Common myeloid progenitor, CD34-positive (primary cell): ENCODE data around the gene SLC28A1.
"Not testable (repeated sequence)": the region's sequence is repeated elsewhere in the genome, so short reads cannot be mapped to it uniquely, and the experiment has no call there.

Source experiments
- CTCF ChIA-PET: fragments of 350-600 bp; sonication (Branson Sonifier 250); formaldehyde crosslinking; loops from one replicate; lab custom pipeline; 2021; ENCODE audit warnings: antibody characterized with exemption; lab: Charles Lee
- POLR2A ChIA-PET: fragments of 350-600 bp; sonication (Branson Sonifier 250); formaldehyde crosslinking; loops from one replicate; lab custom pipeline; 2021; ENCODE audit warnings: antibody characterized with exemption; lab: Charles Lee
- DNase-seq, 3 donors: peaks; one replicate each; pipeline versions ENCODE4 v3.0.0 to v3.0.0-alpha.2; 2013
- H3K27ac ChIP-seq, 2 experiments: 1 replicate in 1 of 2; 2 replicates in 1 of 2; pipeline ENCODE4 v1.7.0; 2013; ENCODE audit warnings: inconsistent platforms in 2 of 2, low read length in 2 of 2, mild to moderate bottlenecking in 2 of 2, low read depth in 1 of 2, moderate library complexity in 1 of 2; ENCODE audit not compliant: severe bottlenecking in 2 of 2, insufficient read depth in 1 of 2, poor library complexity in 1 of 2
- H3K27me3 ChIP-seq, 5 experiments: replicated peaks in 2 of 5; 1 replicate in 3 of 5; 2 replicates in 2 of 5; pipeline versions ENCODE4 v1.6.1 to v1.7.0; 2013; ENCODE audit warnings: low read length in 4 of 5, mild to moderate bottlenecking in 2 of 5, moderate library complexity in 2 of 5, inconsistent platforms in 1 of 5; ENCODE audit not compliant: insufficient read depth in 5 of 5, control insufficient read depth in 4 of 5
- H3K36me3 ChIP-seq, 4 experiments: 1 replicate in 2 of 4; 2 replicates in 2 of 4; pipeline versions ENCODE4 v1.6.1 to v1.7.0; 2013; ENCODE audit warnings: low read length in 3 of 4, control low read depth in 1 of 4, mild to moderate bottlenecking in 1 of 4; ENCODE audit not compliant: control insufficient read depth in 4 of 4, insufficient read depth in 4 of 4
- H3K4me1 ChIP-seq, 4 experiments: 1 replicate in 3 of 4; 2 replicates in 1 of 4; pipeline versions ENCODE4 v1.6.1 to v1.7.1; 2013; ENCODE audit warnings: low read length in 3 of 4, mild to moderate bottlenecking in 3 of 4, control low read depth in 1 of 4, inconsistent platforms in 1 of 4, moderate library complexity in 1 of 4; ENCODE audit not compliant: control insufficient read depth in 4 of 4, insufficient read depth in 4 of 4; ENCODE audit errors: control extremely low read depth in 1 of 4
- H3K4me3 ChIP-seq, 7 experiments: 1 replicate in 4 of 7; 2 replicates in 3 of 7; pipeline versions ENCODE4 v1.5.1 to v1.7.0; 2013; ENCODE audit warnings: mild to moderate bottlenecking in 7 of 7, low read length in 6 of 7, moderate library complexity in 6 of 7, inconsistent platforms in 2 of 7, low read depth in 2 of 7, control low read depth in 1 of 7; ENCODE audit not compliant: insufficient read depth in 4 of 7, control insufficient read depth in 1 of 7; ENCODE audit errors: extremely low read depth in 1 of 7
- H3K9me3 ChIP-seq, 5 experiments: 1 replicate in 4 of 5; 2 replicates in 1 of 5; pipeline versions ENCODE4 v1.6.1 to v1.7.1; 2013; ENCODE audit warnings: low read length in 4 of 5, mild to moderate bottlenecking in 2 of 5, inconsistent platforms in 1 of 5, low read depth in 1 of 5, moderate library complexity in 1 of 5; ENCODE audit not compliant: control insufficient read depth in 4 of 5, insufficient read depth in 2 of 5; ENCODE audit errors: control extremely low read depth in 1 of 5
- WGBS: methylation state at CpG from one replicate; pipeline ENCODE4 v1.1.5; 2013; ENCODE audit not compliant: insufficient coverage; 5-methylcytosine and 5-hydroxymethylcytosine counted together

SLC28A1 gene

DNA sequence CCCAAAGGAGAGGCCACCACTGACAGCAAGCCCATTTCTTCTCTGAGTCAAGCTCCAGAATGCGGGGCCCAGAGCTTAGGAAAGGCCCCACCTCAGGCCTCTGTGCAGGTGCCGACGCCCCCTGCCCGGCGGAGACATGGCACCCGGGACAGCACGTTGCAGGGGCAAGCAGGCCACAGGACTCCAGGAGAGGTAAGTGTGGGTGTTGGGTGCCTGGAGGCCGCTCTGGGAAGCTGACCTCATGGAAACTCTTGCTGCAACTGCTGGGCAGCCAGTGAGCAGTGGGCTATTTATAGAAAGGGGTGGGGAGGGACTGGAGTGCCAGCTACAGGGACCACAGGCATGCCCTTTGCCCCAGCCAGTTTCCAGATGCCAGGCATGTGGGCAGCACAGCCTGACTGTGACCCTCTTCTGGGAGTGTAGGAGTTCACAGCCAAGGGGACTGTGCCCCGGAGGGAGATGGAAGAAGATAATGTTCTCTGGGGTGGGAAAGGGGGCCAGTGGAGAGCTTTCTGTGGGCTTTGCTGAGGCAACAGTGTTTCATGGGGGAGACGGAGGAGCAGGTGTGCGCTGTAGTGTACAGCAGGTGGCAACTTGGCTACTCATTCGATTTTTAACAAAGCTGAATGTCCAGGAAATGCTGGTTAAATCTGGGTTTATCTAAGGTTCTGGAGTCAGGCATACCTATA, 43.6 kb upstream of the SLC28A1 start:
- DNase-seq, result no peak
- POLR2A ChIA-PET, result no interaction called here
- H3K27me3 ChIP-seq, result no peaks in the 10 kb centered on the region
- no peak overlapping the region for H3K27ac ChIP-seq
- H3K4me3 ChIP-seq, result no peak overlapping the region
- CTCF ChIA-PET, result no interaction called here
- H3K4me1 ChIP-seq, result no peaks in the 10 kb centered on the region
- H3K36me3 ChIP-seq, result no peaks in the 10 kb centered on the region
- H3K9me3 ChIP-seq, result no peaks in the 10 kb centered on the region
- 100% methylated on average over 11 of the region's 12 CpGs for WGBS

GRCh38 chr15:84842781-84843180, 41.7 kb upstream of the SLC28A1 start:
- Histone ChIP-seq H3K27me3 (no peaks in the 10 kb centered on the region), H3K9me3 (peaks cover 0 to 13% (median 3%) of the 10 kb centered on the region in 5 experiments), H3K4me3 (no peak overlapping the region), H3K27ac (no peak overlapping the region), H3K4me1 (no peaks in the 10 kb centered on the region), H3K36me3 (no peaks in the 10 kb centered on the region)
- WGBS, result 100% methylated on average over 1 of the region's 1 CpG
- ChIA-PET CTCF (no interaction called here), POLR2A (no interaction called here)
- no peak for DNase-seq

GRCh38 chr15:84844964-84845363, 39.5 kb upstream of the SLC28A1 start:
- no peak overlapping the region for H3K4me3 ChIP-seq
- H3K27ac ChIP-seq, result no peak overlapping the region
- POLR2A ChIA-PET, result interaction anchor here (0.7 kb wide), 1 partner anchor 929 kb away, joined by 6 read pairs; no protein-coding TSS in a partner anchor
- H3K4me1 ChIP-seq, result no peaks in the 10 kb centered on the region
- no peaks in the 10 kb centered on the region for H3K27me3 ChIP-seq
- CTCF ChIA-PET, result interaction anchor here (1.2 kb wide), 1 partner anchor 33 kb away, joined by 3 read pairs; no protein-coding TSS in a partner anchor
- no peak for DNase-seq
- WGBS, result 100% methylated on average over 2 of the region's 2 CpGs
- no peaks in the 10 kb centered on the region for H3K36me3 ChIP-seq
- H3K9me3 ChIP-seq, result peaks cover 1 to 15% (median 3%) of the 10 kb centered on the region in 5 experiments

DNA sequence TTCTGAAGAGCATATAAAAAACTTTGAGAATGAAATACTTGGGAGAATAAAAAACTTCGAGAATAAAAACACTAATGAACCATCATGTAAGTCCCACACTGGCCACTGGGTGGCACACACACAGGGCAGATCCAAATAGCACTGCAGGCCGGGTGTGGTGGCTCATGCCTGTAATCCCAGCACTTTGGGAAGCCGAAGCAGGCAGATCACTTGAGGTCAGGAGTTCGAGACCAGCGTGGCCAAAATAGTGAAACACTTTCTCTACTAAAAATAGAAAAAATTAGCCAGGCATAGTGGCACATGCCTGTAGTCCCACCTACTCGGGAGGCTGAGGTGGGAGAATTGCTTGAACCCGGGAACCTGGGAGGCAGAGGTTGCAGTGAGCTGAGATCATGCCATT, 38.8 kb upstream of the SLC28A1 start:
- not testable (repeated sequence) for H3K4me1 ChIP-seq, H3K27me3 ChIP-seq, H3K4me3 ChIP-seq, H3K36me3 ChIP-seq, H3K27ac ChIP-seq
- H3K9me3 ChIP-seq, result peaks cover 1 to 15% (median 3%) of the 10 kb centered on the region in 5 experiments
- CTCF ChIA-PET, result interaction anchor here (1.2 kb wide), 1 partner anchor 32 kb away, joined by 3 read pairs; no protein-coding TSS in a partner anchor
- 90% methylated on average over 4 of the region's 7 CpGs for WGBS
- POLR2A ChIA-PET, result interaction anchor here (0.7 kb wide), 1 partner anchor 929 kb away, joined by 6 read pairs; no protein-coding TSS in a partner anchor
- peak; percentile 22 to 52 (median 48) for DNase-seq

- no peaks in the 10 kb centered on the region for H3K27me3 ChIP-seq
- no peak overlapping the region for H3K4me3 ChIP-seq
- peaks cover 1 to 15% (median 3%) of the 10 kb centered on the region in 5 experiments for H3K9me3 ChIP-seq
- no CpG with 5 or more reads among the region's 1 CpG for WGBS
- H3K27ac ChIP-seq, result no peak overlapping the region
- H3K4me1 ChIP-seq, result no peaks in the 10 kb centered on the region
- POLR2A ChIA-PET, result no interaction called here
- CTCF ChIA-PET, result no interaction called here
- no peak for DNase-seq
- no peaks in the 10 kb centered on the region for H3K36me3 ChIP-seq
Measured at GRCh38 chr15:84846269-84846668, 38.2 kb upstream of the SLC28A1 start.

DNA sequence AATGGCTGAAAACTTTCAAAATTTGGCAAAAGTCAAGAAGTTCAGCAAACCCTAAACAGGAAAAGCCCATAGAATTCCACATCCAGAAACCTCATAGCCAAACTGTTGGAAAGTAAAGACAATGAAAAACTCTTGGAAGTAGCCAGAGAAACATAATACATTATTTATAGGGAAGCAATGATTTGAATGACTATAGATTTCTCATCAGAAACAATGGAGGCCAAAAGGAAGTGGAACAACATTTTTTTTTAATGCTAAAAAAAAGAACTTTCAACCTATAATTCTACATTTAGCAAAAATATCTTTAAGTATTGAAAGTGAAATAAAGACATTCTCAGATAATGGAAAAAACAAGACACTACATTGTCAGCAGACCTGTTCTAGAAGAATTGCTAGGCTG, 37.1 kb upstream of the SLC28A1 start:
- POLR2A ChIA-PET, result interaction anchor here (0.7 kb wide), 1 partner anchor 127 kb away, joined by 4 read pairs; no protein-coding TSS in a partner anchor
- CTCF ChIA-PET, result no interaction called here
- Histone ChIP-seq H3K27ac (no peak overlapping the region), H3K36me3 (no peaks in the 10 kb centered on the region), H3K9me3 (peaks cover 1 to 15% (median 3%) of the 10 kb centered on the region in 5 experiments), H3K4me1 (no peaks in the 10 kb centered on the region), H3K4me3 (no peak overlapping the region), H3K27me3 (no peaks in the 10 kb centered on the region)
- DNase-seq, result no peak

DNA sequence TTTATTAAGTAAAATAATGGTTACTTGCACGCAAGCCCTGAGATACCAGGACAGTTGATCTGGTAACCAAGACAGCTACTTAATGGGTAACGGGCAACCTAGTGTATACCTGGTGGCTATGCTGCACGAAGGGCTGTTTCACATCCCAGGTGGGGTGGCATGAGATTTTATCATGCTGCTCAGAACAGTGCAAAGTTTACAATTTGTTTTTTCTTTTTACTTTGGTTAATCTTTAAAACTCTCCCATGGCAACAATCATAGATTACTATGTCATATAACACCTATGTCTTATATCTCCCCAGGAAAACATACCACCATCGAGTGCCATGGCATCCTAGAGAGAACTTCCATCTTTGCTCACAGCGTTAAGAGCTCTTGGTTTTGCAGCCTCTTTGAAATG, 32.2 kb upstream of the SLC28A1 start:
- POLR2A ChIA-PET, result no interaction called here
- Histone ChIP-seq H3K36me3 (no peaks in the 10 kb centered on the region), H3K9me3 (peaks cover 0 to 6% (median under 1%) of the 10 kb centered on the region in 5 experiments), H3K27me3 (no peaks in the 10 kb centered on the region), H3K27ac (no peak overlapping the region), H3K4me3 (no peak overlapping the region), H3K4me1 (no peaks in the 10 kb centered on the region)
- no peak for DNase-seq
- WGBS, result 98% methylated on average over 4 of the region's 5 CpGs
- CTCF ChIA-PET, result interaction anchor here (1.7 kb wide), 1 partner anchor 16 kb away, joined by 4 read pairs; no protein-coding TSS in a partner anchor
